ENCODE data around the gene FBXO33. TPM values are rescaled to one million over a fixed set of nuclear protein-coding genes. Genes with fewer than 3 reads are reported as not detected.

FBXO33 gene
- total RNA-seq, 1 experiment from 2014 or later, result 8.8 TPM

DNA sequence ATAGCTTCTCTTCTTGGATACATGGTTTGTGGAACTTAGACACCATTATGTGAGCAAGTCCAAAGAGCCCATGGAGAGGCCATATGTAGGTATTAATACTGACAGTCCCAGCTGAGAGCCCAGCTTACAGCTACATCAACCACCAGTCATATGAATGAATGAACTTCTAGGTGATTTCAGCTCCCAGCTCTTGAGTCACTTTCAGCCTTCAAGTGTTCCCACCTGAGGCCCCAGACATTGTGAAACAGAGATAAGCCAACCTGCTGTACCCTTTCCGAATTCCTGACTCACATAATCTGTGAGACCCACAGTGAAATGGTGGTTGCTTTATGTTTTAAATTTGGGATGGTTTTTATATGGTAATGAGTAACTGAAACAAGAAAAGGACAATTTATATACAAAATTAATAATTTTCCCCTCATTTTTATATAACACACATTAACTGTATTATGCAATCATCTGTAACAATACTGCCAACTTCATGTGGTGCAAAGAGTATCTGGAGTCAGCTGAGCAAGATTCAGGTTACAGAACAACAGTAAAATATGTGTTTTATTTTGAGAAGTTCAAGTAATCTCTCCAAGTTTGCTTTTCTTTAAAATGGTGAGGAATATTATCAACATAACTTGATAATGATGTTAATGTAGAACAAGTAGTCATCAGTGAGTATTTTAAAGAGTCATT lies 27.7 kb upstream of the FBXO33 start:
- Histone ChIP-seq H4K91ac (ENCODE audit: insufficient read length, low read depth, low read length) (no peak overlapping the region), H3K27me3 (ENCODE audit: insufficient read depth, low read length) (no peaks in the 10 kb centered on the region), H4K8ac (replicated peaks; ENCODE audit: insufficient read length, low read depth, low read length) (no peak overlapping the region), H3K79me2 (ENCODE audit: insufficient read depth, low read length) (no peaks in the 10 kb centered on the region), H3K9ac (ENCODE audit: extremely low read depth, insufficient read length, low read length) (no peak overlapping the region), H3K79me1 (ENCODE audit: insufficient read depth, low read depth, low read length, poor library complexity, severe bottlenecking) (no peaks in the 10 kb centered on the region), H3K14ac (ENCODE audit: insufficient read depth, low read length) (no peak overlapping the region), H2BK20ac (ENCODE audit: low read depth, low read length, poor library complexity, severe bottlenecking) (no peak overlapping the region), H3K56ac (ENCODE audit: insufficient read length, low read depth, low read length) (no peak overlapping the region), H2BK12ac (ENCODE audit: insufficient read length, low read depth, low read length) (no peak overlapping the region), H3K4me2 (ENCODE audit: insufficient read depth, insufficient read length, low read length) (no peak overlapping the region), H3T11ph (ENCODE audit: low read length) (no peak overlapping the region), H3K9me3 (ENCODE audit: control insufficient read depth, low read depth, low read length) (no peaks in the 10 kb centered on the region), H3K27ac (ENCODE audit: insufficient read length, low read depth, low read length) (no peak overlapping the region), H3K4ac (ENCODE audit: low read depth, low read length) (no peak overlapping the region), H3K4me1 (ENCODE audit: insufficient read depth, low read length) (no peaks in the 10 kb centered on the region), H4K20me1 (ENCODE audit: control insufficient read depth, insufficient read depth, insufficient read length) (no peaks in the 10 kb centered on the region), H2AFZ (ENCODE audit: low read length) (no peak overlapping the region), H3K23me2 (ENCODE audit: insufficient read length, low read depth, low read length, poor library complexity, severe bottlenecking) (no peaks in the 10 kb centered on the region), H4K5ac (ENCODE audit: insufficient read length, low read depth, low read length) (no peak overlapping the region), H2BK15ac (ENCODE audit: low read depth, low read length) (no peak overlapping the region), H3K23ac (ENCODE audit: insufficient read length, low read depth, low read length) (no peak overlapping the region), H2BK5ac (ENCODE audit: insufficient read length, low read length) (no peak overlapping the region), H2BK120ac (ENCODE audit: low read depth, low read length, poor library complexity, severe bottlenecking) (no peak overlapping the region), H2AK5ac (ENCODE audit: insufficient read length, low read length) (no peak overlapping the region), H3K18ac (ENCODE audit: insufficient read length, low read depth, low read length) (no peak overlapping the region)
- Mint-ChIP-seq H3K4me1 (no peaks in the 10 kb centered on the region), H3K9me3 (no peaks in the 10 kb centered on the region), H3K27me3 (ENCODE audit: low read depth) (peaks cover 3% of the 10 kb centered on the region), H3K36me3 (ENCODE audit: insufficient read depth in 1 of 3, low read depth in 3 of 3) (no peaks in the 10 kb centered on the region), H3K27ac (no peak overlapping the region), H3K4me3 (no peak overlapping the region)
- no peak for DNase-seq
- WGBS (ENCODE audit: extremely low coverage, insufficient read length, low lambda C conversion rate), result no CpG with 5 or more reads among the region's 1 CpG
- TF ChIP-seq, protein P1, sequence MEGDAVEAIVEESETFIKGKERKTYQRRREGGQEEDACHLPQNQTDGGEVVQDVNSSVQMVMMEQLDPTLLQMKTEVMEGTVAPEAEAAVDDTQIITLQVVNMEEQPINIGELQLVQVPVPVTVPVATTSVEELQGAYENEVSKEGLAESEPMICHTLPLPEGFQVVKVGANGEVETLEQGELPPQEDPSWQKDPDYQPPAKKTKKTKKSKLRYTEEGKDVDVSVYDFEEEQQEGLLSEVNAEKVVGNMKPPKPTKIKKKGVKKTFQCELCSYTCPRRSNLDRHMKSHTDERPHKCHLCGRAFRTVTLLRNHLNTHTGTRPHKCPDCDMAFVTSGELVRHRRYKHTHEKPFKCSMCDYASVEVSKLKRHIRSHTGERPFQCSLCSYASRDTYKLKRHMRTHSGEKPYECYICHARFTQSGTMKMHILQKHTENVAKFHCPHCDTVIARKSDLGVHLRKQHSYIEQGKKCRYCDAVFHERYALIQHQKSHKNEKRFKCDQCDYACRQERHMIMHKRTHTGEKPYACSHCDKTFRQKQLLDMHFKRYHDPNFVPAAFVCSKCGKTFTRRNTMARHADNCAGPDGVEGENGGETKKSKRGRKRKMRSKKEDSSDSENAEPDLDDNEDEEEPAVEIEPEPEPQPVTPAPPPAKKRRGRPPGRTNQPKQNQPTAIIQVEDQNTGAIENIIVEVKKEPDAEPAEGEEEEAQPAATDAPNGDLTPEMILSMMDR (conservative IDR thresholded peaks at IDR 0.05), result no peak

Measured in H9 (cell line).